Measurements from ENCODE around the gene CAMKMT. TPM values are rescaled to one million over a fixed set of nuclear protein-coding genes. Genes with fewer than 3 reads are reported as not detected.

The CAMKMT gene
- total RNA-seq, 2 donors from 2014 or later = 3.6 to 4.6 TPM

- TF ChIP-seq CTCF (IDR thresholded peaks at IDR 0.05) = no peak
Observed at GRCh38 chr2:44537264-44537663, 175.5 kb downstream of the CAMKMT start.

GRCh38 chr2:44542520-44542919 is 180.8 kb downstream of the CAMKMT start:
- Histone ChIP-seq H3K27ac (no peak overlapping the region), H3K9me3 (no peaks in the 10 kb centered on the region), H3K4me3 (no peak overlapping the region), H3K27me3 (no peaks in the 10 kb centered on the region), H3K36me3 (no peaks in the 10 kb centered on the region), H3K4me1 (no peaks in the 10 kb centered on the region)
- no peak for DNase-seq (ENCODE audit: low spot score)
- no peak for TF ChIP-seq CTCF (IDR thresholded peaks at IDR 0.05)

More at GRCh38 chr2:44537264-44537663, 175.5 kb downstream of the CAMKMT start:
- no peaks in the 10 kb centered on the region for H3K4me1 ChIP-seq
- no peak overlapping the region for H3K27ac ChIP-seq
- no peaks in the 10 kb centered on the region for H3K36me3 ChIP-seq
- no peak overlapping the region for H3K4me3 ChIP-seq
- H3K9me3 ChIP-seq = no peaks in the 10 kb centered on the region
- DNase-seq (ENCODE audit: low spot score) = no peak
- H3K27me3 ChIP-seq = no peaks in the 10 kb centered on the region

- Histone ChIP-seq H3K27ac (no peak overlapping the region), H3K9me3 (no peaks in the 10 kb centered on the region), H3K36me3 (no peaks in the 10 kb centered on the region), H3K4me1 (peaks cover 0 to 4% of the 10 kb centered on the region in 2 donors), H3K4me3 (no peak overlapping the region), H3K27me3 (no peaks in the 10 kb centered on the region)
- no peak for TF ChIP-seq CTCF (IDR thresholded peaks at IDR 0.05)
- no peak for DNase-seq (ENCODE audit: low spot score)
Observed at GRCh38 chr2:44543773-44544725, 182.3 kb downstream of the CAMKMT start.

GRCh38 chr2:44545005-44545404 is 183.3 kb downstream of the CAMKMT start:
- Histone ChIP-seq H3K27ac (no peak overlapping the region), H3K36me3 (no peaks in the 10 kb centered on the region), H3K9me3 (no peaks in the 10 kb centered on the region), H3K4me1 (peaks cover 0 to 4% of the 10 kb centered on the region in 2 donors), H3K27me3 (no peaks in the 10 kb centered on the region), H3K4me3 (no peak overlapping the region)
- no peak for DNase-seq (ENCODE audit: low spot score)
- TF ChIP-seq CTCF (IDR thresholded peaks at IDR 0.05) = no peak

GRCh38 chr2:44546459-44547127 is 184.8 kb downstream of the CAMKMT start:
- Histone ChIP-seq H3K9me3 (no peaks in the 10 kb centered on the region), H3K4me3 (no peak overlapping the region), H3K27ac (no peak overlapping the region), H3K36me3 (no peaks in the 10 kb centered on the region), H3K4me1 (peaks cover 0 to 4% of the 10 kb centered on the region in 2 donors), H3K27me3 (no peaks in the 10 kb centered on the region)
- TF ChIP-seq CTCF (IDR thresholded peaks at IDR 0.05) = no peak
- no peak for DNase-seq (ENCODE audit: low spot score)

Data from right atrium auricular region (tissue), 2 donors.